OCI-LY1 (cell line): ENCODE results near the gene NLRP13.

ENCODE experiments used
- H2AFZ ChIP-seq: fragments of 200-600 bp; sonication (generic), shearing (Covaris generic); 2 replicates; pipeline ENCODE4 v1.6.0; 2014; ENCODE audit warnings: antibody characterized with exemption, mild to moderate bottlenecking, low read length
- H3F3A ChIP-seq: fragments of 200-600 bp; sonication (generic), shearing (Covaris generic); 2 replicates; pipeline ENCODE4 v1.6.0; 2014; ENCODE audit warnings: mild to moderate bottlenecking, antibody characterized with exemption, low read length, moderate library complexity; ENCODE audit not compliant: insufficient read depth
- H3K27ac ChIP-seq: fragments of 200-600 bp; sonication (generic); 2 replicates; pipeline ENCODE4 v1.5.1; 2014; ENCODE audit warnings: low read length, mixed run types, mild to moderate bottlenecking, low read depth; ENCODE audit not compliant: poor library complexity, severe bottlenecking
- H3K27me3 ChIP-seq: fragments of 200-600 bp; sonication (generic); 2 replicates; pipeline ENCODE4 v1.6.0; 2014; ENCODE audit warnings: antibody characterized with exemption, mild to moderate bottlenecking, low read length, moderate library complexity; ENCODE audit not compliant: insufficient read depth
- H3K36me3 ChIP-seq: fragments of 200-600 bp; sonication (generic); 2 replicates; pipeline ENCODE4 v1.6.1; 2014; ENCODE audit warnings: mild to moderate bottlenecking, antibody characterized with exemption, low read length, moderate library complexity, mixed read lengths; ENCODE audit not compliant: insufficient read depth
- H3K4me1 ChIP-seq: fragments of 200-600 bp; sonication (generic); 2 replicates; pipeline ENCODE4 v1.5.1; 2014; ENCODE audit warnings: mild to moderate bottlenecking, low read length, moderate library complexity; ENCODE audit not compliant: insufficient read depth, severe bottlenecking
- H3K4me2 ChIP-seq: fragments of 200-600 bp; sonication (generic), shearing (Covaris generic); 2 replicates; pipeline ENCODE4 v1.6.1; 2014; ENCODE audit warnings: low read length
- H3K4me3 ChIP-seq: fragments of 200-600 bp; sonication (generic); 2 replicates; pipeline ENCODE4 v1.5.1; 2014; ENCODE audit warnings: low read length, low read depth, mild to moderate bottlenecking, mixed read lengths; ENCODE audit not compliant: poor library complexity, severe bottlenecking
- H3K79me2 ChIP-seq: fragments of 200-600 bp; shearing (Covaris generic); 2 replicates; pipeline ENCODE4 v1.6.1; 2016; ENCODE audit warnings: mixed run types, low read length, mixed read lengths; ENCODE audit not compliant: insufficient read depth
- H3K9ac ChIP-seq: fragments of 200-600 bp; sonication (generic), shearing (Covaris generic); 2 replicates; pipeline ENCODE4 v1.6.1; 2014; ENCODE audit warnings: mild to moderate bottlenecking, low read length, mixed read lengths
- H3K9me2 ChIP-seq: fragments of 200-600 bp; sonication (generic), shearing (Covaris generic); 2 replicates; pipeline ENCODE4 v1.6.1; 2014; ENCODE audit warnings: low read depth, mild to moderate bottlenecking, low read length, mixed read lengths
- H3K9me3 ChIP-seq: fragments of 200-600 bp; shearing (Covaris generic); 2 replicates; pipeline ENCODE4 v1.6.1; 2014; ENCODE audit warnings: low read length, mixed read lengths
- H4K20me1 ChIP-seq: fragments of 200-600 bp; sonication (generic), shearing (Covaris generic); 2 replicates; pipeline ENCODE4 v1.6.0; 2016; ENCODE audit warnings: mild to moderate bottlenecking, low read length; ENCODE audit not compliant: insufficient read depth
- CTCF ChIP-seq: fragments of 200-600 bp; sonication (generic), shearing (Covaris generic); IDR thresholded peaks from 2 replicates; pipeline ENCODE4 v1.5.1; 2017; ENCODE audit warnings: mild to moderate bottlenecking, antibody characterized with exemption, low read length, moderate library complexity, mixed read lengths
- EZH2 ChIP-seq: fragments of 200-600 bp; sonication (generic), shearing (Covaris generic); IDR thresholded peaks from 2 replicates; pipeline ENCODE4 v1.8.0; 2017; ENCODE audit warnings: borderline replicate concordance, mixed run types, mild to moderate bottlenecking, antibody characterized with exemption, low read length, moderate library complexity, mixed read lengths

The NLRP13 gene

DNA sequence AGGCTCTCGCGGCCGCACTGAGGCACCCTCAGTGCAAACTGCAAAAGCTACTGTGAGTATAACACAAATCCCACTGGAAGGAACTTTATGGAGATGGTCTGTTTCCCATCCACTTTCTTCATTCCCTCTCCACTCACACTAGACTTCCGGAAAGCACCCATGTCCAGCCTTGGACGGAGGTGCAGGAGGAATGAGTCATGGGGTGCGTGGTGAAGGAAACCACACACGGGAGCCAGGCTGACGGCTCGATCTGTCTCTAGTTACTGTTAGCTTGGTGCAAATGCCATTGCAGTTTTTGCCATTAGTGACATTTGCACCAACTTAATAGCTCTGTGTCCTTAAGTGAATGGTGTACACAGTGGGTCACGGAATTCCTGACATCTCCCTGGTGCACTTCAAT lies 30.1 kb upstream of the NLRP13 start:
- H3F3A ChIP-seq = no peaks in the 10 kb centered on the region
- no peaks in the 10 kb centered on the region for H3K27me3 ChIP-seq
- no peak overlapping the region for H3K4me3 ChIP-seq
- no peaks in the 10 kb centered on the region for H4K20me1 ChIP-seq
- no peak overlapping the region for H3K27ac ChIP-seq
- H3K4me1 ChIP-seq = no peaks in the 10 kb centered on the region
- H3K9ac ChIP-seq = no peak overlapping the region
- H3K9me2 ChIP-seq = no peaks in the 10 kb centered on the region
- H3K36me3 ChIP-seq = no peaks in the 10 kb centered on the region
- no peak overlapping the region for H2AFZ ChIP-seq
- no peaks in the 10 kb centered on the region for H3K79me2 ChIP-seq
- H3K4me2 ChIP-seq = no peak overlapping the region
- TF ChIP-seq EZH2 (no peak), CTCF (no peak)
- no peaks in the 10 kb centered on the region for H3K9me3 ChIP-seq

- H3F3A ChIP-seq = no peaks in the 10 kb centered on the region
- no peak overlapping the region for H3K4me3 ChIP-seq
- H3K4me2 ChIP-seq = no peak overlapping the region
- TF ChIP-seq EZH2 (no peak), CTCF (no peak)
- H3K79me2 ChIP-seq = no peaks in the 10 kb centered on the region
- no peaks in the 10 kb centered on the region for H3K9me2 ChIP-seq
- no peak overlapping the region for H3K9ac ChIP-seq
- no peak overlapping the region for H2AFZ ChIP-seq
- H3K27ac ChIP-seq = no peak overlapping the region
- no peaks in the 10 kb centered on the region for H3K36me3 ChIP-seq
- H4K20me1 ChIP-seq = no peaks in the 10 kb centered on the region
- no peaks in the 10 kb centered on the region for H3K9me3 ChIP-seq
- H3K27me3 ChIP-seq = no peaks in the 10 kb centered on the region
- H3K4me1 ChIP-seq = no peaks in the 10 kb centered on the region
Measured at GRCh38 chr19:55959996-55960675, 28.0 kb upstream of the NLRP13 start.

- no peaks in the 10 kb centered on the region for H3K79me2 ChIP-seq
- H3K27ac ChIP-seq = no peak overlapping the region
Measured at GRCh38 chr19:55958356-55958755, 26.2 kb upstream of the NLRP13 start.

More at GRCh38 chr19:55958356-55958755, 26.2 kb upstream of the NLRP13 start:
- Histone ChIP-seq H3K4me2 (no peak overlapping the region), H3K9me2 (no peaks in the 10 kb centered on the region), H3K9ac (no peak overlapping the region), H3F3A (no peaks in the 10 kb centered on the region), H2AFZ (no peak overlapping the region), H3K27me3 (0 out of 2 replicates have a peak, but pooled peaks cover 4% of the 10 kb centered on the region), H3K4me1 (no peaks in the 10 kb centered on the region), H3K9me3 (no peaks in the 10 kb centered on the region), H3K4me3 (no peak overlapping the region), H3K36me3 (no peaks in the 10 kb centered on the region), H4K20me1 (no peaks in the 10 kb centered on the region)
- no peak for TF ChIP-seq EZH2
- TF ChIP-seq CTCF = no peak
